ENCODE results near the gene PARD3B.

Gene PARD3B

DNA sequence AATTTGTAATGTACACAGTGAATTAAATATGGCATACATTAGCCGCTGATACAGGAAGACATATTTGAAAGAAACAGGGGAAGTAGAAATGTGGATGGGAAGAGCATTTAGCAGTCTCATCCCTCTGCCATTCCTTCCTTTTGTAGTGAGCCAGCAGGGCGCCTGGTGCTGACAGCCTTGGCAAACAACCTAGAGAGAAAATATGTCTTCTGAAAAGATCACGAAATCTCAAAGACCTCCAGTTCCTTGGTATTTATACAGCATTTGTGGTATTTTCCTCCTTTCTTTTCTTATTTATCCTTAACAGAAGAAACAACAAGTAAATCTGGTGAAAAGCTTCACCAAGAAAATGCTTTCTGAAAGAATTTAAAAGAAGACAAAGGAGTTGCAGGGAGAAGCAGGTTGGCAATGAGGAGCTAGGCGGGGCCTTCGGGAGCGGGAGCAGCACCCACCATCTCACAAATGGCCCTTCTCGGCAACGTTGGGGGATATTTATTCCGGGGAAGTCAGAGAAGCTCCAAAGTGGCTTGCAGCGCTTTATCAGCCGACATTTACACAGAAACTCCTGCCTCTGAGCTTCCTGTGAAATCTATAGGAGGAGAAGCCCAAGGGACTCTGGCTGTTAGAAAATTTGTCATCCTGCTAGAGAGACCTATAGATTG is 731.0 kb downstream of the PARD3B start:
- DNase-seq (ENCODE audit: low spot score), result no peak

DNA sequence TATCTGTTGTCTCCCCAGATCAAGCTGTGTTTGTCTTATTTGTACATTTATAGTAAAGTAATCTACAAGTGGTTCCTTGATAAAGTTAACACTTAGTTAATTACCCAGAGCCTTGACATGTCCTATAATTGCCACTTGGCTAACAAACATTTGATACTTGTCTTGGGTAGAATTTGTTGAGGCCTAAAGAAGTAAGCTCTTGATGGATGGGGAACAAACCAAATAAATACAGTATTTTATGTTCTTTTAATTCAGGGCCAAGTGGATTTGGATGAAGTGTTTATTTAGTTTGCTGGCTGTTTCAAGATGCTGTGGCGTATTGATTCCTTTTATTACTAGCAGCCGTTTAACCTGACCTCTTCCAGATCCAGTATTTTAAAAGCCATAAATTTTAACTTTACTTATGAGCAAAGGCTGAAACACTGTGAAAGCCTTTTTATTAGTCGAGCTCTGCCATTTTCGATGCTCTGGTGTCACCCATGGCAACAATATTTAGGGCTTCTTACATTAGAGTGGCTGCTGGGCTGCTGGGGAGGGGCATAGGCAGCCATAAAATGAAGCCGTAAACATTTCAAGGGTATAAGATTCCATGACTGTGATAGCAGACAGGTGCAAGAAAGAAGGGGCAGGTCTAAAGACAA is 735.4 kb downstream of the PARD3B start:
- no peak for DNase-seq (ENCODE audit: low spot score)

DNA sequence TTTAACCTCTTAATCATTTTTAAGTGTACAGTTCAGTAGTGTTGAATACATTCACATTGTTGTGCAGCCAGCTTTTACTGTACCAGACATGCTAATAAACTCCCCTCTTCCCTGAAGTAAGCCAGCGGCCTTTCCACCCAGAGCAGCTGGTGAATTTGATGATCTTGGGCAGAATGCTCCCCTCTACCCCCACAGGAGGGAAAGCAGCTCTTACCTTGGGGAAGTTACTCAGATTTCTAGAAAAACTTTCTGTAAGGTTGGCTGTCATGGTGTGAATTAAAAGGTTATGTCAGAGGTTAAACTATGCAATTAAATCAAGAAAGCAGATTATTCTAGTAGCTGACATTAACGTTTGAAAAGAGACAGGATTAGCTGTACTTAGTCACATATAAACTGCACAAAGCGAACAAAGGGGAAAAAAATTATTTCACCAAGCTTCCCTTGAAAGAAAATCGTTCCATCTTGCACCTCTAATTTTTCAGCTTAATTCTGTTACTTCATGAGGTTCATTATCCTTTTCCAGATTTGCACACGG is 738.5 kb downstream of the PARD3B start:
- no peak for DNase-seq (ENCODE audit: low spot score)

DNA sequence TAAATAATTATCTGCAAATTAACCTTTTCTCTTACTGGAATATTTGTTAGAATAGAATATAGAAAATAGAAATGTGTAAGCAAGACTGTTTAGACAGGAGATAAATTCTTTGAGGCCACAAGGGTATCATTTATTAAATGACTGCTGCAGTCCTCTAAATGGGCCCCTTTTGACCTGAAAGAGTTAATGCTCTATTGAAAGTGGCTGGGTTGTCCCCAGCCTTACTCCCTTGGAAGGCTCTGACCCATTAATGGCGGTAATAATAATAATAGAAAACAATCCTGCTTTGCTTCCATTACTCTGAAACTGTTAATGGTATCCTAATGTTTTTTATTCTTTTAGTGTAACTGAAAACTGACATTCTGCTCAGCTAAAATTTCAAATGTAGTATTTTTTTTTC is 739.1 kb downstream of the PARD3B start:
- no peak for DNase-seq (ENCODE audit: low spot score)

DNA sequence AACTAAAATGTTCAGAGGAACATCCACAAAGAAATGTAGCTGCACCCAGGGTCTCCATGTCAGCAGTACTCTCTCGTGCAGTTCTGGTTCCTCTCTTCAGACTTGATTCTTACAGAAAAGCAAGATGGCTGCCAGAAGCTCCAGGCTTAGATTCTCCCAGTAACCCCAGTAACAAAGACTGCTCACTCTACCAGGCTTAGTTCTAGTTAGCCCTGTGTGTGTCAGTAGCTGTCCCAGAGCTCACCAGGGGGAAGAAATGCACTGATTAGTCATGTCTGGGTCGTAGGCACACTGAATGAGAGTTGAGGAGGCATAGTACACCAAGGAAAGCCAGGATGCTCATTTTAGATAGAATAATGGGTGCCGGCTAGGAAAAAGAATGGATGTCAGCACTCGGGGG is 742.0 kb downstream of the PARD3B start:
- peak; percentile 51 for DNase-seq (ENCODE audit: low spot score)

DNA sequence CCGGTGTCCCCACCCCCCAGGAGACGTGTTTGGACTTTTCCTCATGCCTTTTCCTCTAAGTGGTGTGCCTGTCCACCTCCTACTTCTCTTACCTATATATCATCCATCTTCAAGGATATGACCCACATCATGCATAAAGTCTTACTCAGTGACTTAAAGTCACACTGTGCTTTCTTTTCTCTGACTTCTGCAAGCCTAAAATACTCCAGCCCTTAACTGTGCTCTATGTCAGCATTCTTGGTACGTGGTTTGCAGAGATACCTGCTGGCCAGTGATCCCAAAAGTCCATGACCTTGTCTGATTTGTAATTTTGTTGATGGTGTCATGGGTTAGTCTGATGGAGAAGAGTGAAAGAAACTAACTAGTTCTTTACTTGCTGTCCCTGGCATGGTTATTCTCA is 743.4 kb downstream of the PARD3B start:
- DNase-seq (ENCODE audit: low spot score), result peak; percentile 86

DNA sequence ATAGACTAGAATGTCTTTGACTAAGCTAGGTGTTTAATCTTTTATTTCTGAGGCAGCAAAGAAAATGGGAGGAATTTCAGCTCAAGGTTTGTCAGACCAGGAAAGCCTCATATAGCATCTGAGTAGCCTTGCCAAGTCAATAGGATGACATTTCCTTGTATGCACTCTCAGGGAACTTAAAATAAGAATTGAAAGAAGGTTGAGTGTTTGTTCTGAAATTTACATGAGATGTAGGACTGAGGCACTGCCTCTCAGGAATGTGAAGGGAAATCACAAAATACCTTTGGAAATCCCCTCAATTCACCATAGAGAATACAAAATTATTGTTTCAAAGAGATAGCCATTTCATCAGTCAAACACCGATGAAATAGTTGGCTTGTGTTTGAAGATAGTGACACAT is 745.0 kb downstream of the PARD3B start:
- peak; percentile 77 for DNase-seq (ENCODE audit: low spot score)

DNA sequence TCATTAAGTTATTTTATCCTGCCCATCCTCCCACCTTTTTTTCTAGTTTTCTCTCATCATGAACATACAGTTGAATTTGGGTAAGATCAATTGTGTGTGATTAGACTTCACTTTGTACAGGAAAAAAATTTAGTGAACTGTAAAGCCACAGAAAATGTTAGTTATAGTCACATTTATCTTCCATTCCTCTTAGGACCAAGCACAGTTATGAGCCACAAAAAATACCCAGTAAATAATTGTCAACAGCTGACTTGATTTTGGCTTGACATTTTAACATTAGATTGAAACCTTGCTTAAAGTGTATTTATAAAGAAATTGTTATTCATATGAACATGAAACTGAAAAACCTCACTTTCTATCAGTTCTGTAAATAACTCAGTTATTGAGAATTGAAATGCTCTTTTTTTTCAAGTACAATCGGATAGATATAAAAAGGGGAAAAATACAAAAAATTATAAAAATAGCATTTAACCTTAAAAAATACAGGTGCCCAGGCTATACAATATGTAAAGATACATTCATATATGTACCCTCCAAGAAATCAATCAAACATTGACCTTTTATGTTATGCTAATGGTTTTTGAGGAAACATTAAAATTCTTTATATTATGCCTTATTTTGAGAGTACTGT is 747.5 kb downstream of the PARD3B start:
- DNase-seq (ENCODE audit: low spot score), result no peak

DNA sequence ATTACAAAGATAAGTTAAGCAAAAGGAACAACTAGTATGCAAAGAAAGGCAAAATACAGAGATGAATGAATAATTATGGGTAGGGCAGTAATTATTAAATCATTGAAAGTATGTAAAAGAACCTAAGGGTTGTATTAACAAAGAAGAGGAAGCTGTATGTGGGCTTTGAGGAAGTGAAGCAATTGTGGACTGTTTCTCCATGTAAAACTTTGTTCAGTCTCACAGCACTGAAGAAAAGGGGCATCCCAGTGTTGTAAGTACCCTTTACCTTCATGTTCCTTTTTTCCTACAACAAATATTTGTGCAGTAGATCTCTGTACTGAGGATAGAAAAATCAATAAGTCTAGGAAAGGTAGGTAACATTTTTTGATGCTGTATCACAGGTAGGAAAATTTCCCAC is 748.3 kb downstream of the PARD3B start:
- no peak for DNase-seq (ENCODE audit: low spot score)

DNA sequence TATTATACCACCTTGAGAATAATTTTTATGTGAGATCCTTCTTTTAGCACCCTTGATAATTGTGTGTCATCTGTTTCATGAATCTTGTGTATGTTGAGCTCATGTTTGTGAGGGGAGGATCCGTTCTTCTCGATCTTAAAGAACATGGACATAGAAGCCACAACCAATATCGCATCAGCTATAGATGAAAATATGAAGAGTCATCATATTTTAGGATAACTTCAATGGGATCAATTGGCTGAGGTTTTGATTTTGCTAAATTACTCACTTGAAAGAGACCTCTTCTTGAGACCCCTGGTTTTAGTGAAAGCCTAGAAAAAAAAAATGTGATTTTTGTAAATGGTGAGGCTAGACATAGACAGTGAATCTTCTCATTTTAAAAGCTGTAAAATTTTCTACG is 751.7 kb downstream of the PARD3B start:
- no peak for DNase-seq (ENCODE audit: low spot score)

DNA sequence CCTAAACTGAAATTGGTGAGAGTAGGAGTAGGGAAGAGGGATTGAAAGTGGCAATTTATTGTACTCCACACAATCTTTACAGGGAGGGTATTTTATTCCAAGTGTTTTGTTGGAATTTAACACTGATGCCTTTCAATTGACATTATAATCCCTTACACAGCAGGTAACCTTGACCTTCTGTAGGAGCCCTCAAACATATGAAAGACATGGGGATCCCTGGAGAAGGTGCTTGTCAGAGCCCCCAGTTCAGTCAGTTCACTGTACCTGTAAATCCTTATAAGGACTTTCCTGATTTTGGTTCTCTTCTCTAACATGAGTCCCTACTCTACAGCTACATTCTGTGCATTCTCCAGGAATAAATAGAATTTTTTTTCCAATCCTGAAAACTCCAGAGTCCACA is 752.1 kb downstream of the PARD3B start:
- DNase-seq (ENCODE audit: low spot score), result no peak

DNA sequence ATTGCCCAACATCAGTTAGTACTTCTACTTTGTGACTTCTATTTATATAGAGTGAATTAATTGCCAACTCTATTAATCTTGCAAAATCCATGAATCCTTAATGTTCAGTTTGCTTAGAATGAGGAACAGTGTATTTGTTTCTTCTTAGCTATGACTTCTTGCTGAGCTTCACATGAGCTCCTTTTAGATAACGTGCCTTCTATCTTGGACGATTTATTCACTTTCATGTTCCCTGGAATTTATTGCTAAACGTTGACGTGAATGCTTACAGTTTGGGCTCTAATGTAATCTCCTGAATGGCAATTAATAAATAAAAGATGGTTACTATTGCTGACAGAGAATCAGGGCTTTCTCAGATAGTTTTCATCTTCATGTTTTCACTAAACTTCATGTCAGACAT is 752.6 kb downstream of the PARD3B start:
- DNase-seq (ENCODE audit: low spot score), result no peak

DNA sequence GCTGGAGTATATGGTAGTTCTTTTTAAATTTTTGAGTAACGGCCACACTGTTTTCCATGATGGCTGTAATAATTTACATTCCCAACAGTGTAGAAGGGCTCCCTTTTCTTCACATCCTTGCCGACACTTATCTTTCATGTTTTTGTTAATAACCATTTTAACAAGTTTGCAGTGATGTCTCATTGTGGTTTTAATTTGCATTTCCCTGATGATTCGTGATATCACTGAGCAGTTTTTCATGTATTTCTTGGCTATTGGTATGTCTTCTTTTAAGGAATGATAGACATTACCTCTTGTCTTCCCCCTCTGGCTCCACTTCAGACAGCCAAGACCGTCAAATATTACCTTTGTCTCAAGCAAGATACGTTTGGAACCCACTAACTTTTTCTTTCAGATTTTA is 765.9 kb downstream of the PARD3B start:
- peak; percentile 12 for DNase-seq (ENCODE audit: low spot score)

DNA sequence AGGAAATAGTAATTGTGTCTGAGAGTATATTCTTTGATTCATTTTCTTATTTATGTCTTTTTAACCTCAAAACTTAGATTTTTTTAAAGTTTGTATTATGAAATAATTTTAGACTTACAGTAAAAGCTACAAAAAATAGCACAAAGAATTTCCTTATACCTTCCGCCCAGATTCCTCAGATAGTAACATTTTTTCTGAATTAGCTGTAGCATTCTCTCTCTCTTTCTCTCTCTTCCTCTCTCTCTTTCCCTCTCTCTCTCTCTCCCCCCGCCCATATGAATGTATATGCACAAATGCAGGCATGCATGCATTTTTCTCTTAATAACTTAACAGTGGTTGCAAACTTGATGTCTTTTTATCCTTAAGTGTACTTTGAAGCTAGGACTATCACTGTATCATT is 776.0 kb downstream of the PARD3B start:
- DNase-seq (ENCODE audit: low spot score), result no peak

DNA sequence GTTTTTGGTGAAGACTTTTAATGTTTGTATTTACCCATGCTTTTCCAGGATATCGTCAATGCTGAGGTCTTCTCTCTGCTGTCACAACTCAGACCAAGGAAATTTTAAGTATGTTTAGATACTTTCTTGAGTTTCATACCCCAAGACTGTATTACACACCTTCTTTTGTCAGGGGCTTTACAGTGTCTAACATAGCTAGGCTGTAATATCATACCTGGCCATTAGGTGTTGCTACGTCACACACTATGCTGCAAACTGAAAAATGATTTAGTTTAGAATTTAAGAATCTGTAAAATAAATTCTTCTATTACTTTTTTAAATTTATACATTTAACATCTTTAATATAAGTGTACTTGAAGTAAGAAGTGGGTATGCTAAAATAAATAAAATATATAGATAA is 778.7 kb downstream of the PARD3B start:
- DNase-seq (ENCODE audit: low spot score), result peak; percentile 3

DNA sequence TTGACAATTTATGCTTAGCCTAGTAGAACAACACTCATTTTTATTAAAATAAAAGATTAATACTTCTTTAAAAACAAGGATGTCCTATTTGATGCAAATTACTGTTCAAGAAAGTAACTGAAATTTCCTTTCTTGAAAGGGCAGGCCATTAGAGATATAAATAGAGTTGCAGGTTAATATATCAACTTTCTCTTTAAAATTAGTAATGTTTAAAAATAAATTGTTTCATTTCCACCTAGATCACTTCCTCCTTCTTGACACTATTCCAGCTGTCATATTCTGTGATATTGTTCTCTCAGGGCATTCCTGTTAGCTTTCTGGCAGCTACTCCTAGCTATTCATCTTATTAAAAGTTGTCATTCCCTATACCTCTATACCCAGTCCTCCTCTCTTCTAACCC is 779.1 kb downstream of the PARD3B start:
- no peak for DNase-seq (ENCODE audit: low spot score)

DNA sequence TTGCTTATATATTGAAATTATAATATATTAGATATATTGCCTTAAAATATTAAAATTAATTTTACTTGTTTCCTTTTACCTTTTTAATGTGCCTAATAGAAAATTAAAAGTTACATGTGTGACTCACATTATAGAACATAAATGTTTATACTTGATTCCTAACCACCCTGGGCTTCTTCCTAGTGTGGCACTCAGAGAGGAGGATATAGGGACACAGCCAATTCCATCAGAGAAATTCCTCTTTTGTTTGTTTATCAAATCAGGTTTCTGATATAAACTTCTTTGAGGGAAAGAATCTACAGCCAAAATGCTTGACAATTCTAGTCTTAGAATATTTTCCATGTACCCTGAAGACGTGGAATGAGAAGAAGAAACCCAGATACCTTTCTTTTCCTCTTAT is 788.1 kb downstream of the PARD3B start:
- no peak for DNase-seq (ENCODE audit: low spot score)

DNA sequence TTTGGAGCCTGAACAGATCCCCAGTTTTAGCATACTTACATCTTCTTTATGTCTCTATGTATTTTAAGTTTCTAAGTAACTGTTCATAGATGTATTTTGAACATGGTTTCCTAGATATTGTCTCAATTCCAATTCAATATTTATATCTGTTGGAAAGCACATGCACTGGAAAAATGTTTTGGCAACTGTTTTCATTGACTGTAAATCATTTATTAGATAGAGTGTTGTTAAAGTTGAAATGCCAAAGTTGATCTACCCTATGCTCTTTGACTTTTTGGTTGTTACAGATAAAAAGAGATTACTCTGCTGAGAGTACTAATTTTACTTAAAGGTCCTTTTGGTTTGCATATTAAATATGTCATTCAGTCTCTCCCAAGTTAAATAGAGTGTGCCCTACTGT is 792.0 kb downstream of the PARD3B start:
- DNase-seq (ENCODE audit: low spot score), result no peak

DNA sequence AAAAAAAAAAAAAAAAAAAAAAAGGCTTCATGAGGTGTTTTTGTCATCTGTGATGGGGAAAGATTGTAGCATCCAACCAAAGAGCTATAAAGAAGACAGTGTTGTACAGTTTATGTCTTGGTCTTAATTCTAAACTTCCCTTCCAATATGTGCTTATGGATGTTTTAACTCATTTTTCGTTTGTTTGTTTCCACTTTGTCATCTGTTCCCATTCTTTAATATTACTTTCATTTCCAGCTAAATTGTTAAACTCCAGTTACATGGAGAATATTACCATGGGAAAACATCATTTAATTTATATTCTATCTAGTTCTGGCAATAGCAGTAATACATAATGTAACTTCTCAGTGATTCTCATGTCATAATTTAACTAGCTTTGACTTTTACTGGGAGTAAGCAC is 792.9 kb downstream of the PARD3B start:
- DNase-seq (ENCODE audit: low spot score), result no peak

DNA sequence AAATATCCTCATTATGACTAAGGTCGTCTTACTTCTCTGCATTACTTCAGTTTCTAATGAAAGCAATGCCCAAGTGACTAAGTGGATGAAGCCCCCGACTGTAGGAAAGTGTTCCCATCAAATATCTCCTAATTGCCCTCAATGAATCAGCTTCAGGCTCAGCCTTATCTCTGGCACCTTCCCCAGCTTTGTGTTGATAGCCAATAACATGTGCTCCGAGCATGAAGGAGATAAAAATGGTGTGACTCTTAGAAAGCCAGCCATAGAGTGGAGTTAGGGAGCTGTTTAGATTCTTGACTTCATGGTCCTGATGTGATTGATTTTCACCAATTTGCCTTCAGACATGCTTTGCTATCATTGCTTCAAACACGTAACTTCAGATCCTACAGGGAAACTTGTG is 797.8 kb downstream of the PARD3B start:
- DNase-seq (ENCODE audit: low spot score), result no peak

DNA sequence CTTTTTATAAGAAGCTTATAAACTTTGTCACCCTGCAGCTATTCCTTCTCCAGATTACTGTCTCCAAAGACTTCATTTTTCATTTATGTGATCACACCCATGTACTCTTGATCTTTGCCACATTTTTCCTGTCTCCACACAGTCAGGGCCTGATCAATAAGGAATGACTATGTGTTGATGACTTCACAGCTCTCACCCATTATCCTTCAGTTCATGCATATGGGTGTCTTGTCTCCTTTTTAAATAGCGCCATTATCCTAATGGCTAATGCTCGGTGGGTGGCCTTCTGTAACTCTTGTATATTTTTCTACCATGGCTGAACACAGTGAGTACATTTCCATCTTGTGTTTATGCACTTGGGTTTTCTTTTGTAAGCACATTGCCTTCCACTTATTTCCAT is 801.4 kb downstream of the PARD3B start:
- DNase-seq (ENCODE audit: low spot score), result no peak

DNA sequence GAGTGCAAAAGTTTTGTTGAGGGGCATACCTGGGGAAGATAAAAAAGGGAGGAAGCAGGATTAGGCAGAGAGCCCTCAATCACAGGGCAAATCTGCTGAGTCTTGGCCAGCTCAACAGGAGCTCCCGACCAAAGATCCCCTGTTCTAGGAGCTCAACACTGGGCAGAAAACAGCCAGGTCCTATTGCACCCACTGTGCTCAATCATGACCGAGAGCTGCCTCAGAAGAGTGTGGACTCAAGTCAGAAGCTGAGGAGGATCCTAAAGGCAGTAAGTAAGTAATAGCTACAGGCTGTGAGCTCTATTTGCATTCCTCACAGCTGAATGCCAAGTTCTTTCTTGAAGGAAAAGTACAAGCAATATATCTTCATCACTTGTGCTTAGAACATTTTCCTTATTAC is 802.6 kb downstream of the PARD3B start:
- DNase-seq (ENCODE audit: low spot score), result no peak

DNA sequence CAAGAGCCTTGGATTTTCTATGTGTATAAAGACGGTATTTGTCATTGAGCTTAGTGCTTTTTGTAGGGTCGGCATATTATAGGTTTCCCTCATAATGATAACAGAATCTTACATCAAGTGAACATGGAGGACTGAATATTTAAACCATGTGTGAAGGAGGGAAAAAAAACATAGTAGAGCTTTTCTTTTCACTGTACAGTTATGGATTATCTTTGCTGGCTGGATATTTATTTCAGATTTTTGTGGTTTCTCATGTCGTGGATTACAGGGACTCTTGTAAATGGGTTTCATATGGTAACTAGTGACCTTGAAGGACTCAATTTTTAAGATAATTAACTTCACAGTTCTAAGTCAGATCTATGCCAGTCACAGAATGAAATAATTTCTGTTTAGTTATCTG is 806.8 kb downstream of the PARD3B start:
- no peak for DNase-seq (ENCODE audit: low spot score)

DNA sequence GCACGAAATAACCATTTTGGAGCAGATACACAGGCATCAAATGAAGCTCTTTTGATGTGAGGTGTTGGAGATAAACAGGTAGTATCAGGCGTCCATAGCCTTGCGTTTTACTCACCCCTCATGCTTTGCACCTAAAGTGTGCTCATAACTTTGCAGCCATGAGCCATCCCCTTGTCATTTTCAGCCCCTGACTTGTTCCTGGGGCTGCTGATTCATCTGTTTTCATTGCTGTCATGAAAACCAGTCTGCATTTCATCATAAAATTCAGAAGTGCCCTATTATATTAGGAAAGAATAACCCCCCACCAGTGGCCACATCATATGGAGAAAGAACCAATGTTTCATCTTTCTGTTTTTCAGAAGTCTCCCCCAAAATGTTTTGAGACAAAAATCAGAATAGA is 807.3 kb downstream of the PARD3B start:
- DNase-seq (ENCODE audit: low spot score), result peak; percentile 21

Measured in kidney tubule cell (primary cell).